ENCODE data around the gene C6orf89. TPM values are rescaled to one million over a fixed set of nuclear protein-coding genes. Genes with fewer than 3 reads are reported as not detected.

The C6orf89 gene
- total RNA-seq, 1 experiment from 2014 or later, result 13.2 TPM

- TF ChIP-seq ZNF512 (CRISPR knock-in tag; IDR thresholded peaks at IDR 0.05; ENCODE audit: borderline replicate concordance), result no peak
- TF ChIP-seq GABPB1 (CRISPR knock-in tag; IDR thresholded peaks at IDR 0.05), result no peak
- no peak for TF ChIP-seq JAZF1 (CRISPR knock-in tag; IDR thresholded peaks at IDR 0.05)
- TF ChIP-seq IRF1 (CRISPR knock-in tag; IDR thresholded peaks at IDR 0.05), result no peak
- TF ChIP-seq, protein P1, sequence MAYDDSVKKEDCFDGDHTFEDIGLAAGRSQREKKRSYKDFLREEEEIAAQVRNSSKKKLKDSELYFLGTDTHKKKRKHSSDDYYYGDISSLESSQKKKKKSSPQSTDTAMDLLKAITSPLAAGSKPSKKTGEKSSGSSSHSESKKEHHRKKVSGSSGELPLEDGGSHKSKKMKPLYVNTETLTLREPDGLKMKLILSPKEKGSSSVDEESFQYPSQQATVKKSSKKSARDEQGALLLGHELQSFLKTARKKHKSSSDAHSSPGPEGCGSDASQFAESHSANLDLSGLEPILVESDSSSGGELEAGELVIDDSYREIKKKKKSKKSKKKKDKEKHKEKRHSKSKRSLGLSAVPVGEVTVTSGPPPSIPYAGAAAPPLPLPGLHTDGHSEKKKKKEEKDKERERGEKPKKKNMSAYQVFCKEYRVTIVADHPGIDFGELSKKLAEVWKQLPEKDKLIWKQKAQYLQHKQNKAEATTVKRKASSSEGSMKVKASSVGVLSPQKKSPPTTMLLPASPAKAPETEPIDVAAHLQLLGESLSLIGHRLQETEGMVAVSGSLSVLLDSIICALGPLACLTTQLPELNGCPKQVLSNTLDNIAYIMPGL (CRISPR knock-in tag; IDR thresholded peaks at IDR 0.05), result no peak
- TF ChIP-seq ZNF121 (CRISPR knock-in tag; IDR thresholded peaks at IDR 0.05), result no peak
- TF ChIP-seq OVOL2 (CRISPR knock-in tag; IDR thresholded peaks at IDR 0.05; ENCODE audit: borderline replicate concordance), result no peak
- TF ChIP-seq CBFB (CRISPR knock-in tag; IDR thresholded peaks at IDR 0.05; ENCODE audit: low read depth), result no peak
- TF ChIP-seq, protein P2, sequence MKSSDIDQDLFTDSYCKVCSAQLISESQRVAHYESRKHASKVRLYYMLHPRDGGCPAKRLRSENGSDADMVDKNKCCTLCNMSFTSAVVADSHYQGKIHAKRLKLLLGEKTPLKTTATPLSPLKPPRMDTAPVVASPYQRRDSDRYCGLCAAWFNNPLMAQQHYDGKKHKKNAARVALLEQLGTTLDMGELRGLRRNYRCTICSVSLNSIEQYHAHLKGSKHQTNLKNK (CRISPR knock-in tag; IDR thresholded peaks at IDR 0.05), result no peak
- TF ChIP-seq PREB (CRISPR knock-in tag; IDR thresholded peaks at IDR 0.05; ENCODE audit: borderline replicate concordance), result no peak
Measured at GRCh38 chr6:36873612-36874442, 11.9 kb upstream of the C6orf89 start (continued).

DNA sequence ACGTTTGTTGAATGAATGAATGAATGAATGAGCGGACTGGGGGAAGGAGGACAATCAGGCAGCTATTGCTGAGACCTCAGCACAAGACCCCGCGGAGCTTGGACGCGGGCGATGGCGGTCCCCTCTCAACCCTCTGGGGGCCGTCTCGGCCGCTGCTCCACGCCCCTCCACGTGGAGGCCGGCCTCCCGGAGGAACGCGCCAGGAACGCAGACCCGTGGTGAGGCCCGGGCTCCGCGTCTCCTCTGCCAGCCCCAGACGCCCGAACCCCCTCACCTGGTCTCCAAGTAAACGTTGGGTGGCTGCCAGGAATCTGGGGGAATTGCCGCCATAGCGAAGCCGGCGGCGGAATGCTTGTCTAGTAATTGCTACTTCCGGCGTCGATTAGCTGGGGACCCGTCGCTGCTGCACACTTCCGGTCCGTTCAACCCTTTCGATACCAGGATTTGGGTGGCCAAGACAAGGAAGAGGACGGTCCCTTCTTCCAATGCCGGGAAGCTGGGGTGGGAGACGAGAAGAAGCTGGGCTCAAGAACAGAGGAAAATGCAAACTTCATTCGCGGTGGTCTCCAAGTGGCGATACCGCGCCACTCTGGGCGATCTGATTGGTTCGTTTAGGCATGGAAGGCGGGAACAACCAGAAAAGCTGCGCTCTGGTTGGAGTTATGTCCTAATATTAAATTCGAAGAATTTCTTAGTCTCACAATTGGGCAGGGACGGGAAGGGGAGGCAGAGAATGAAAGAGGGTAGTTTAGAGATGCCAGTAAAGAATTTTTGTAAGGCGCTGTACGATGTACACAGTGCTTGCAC lies 11.1 kb upstream of the C6orf89 start, which contains the start of gene PPIL1:
Gene PPIL1, minus strand, starts transcription at position 361 of the 807 bp plus-strand sequence. Its CDS starts 31 bp downstream, at position 330.
- ATAC-seq, result peak; percentile 87
- TF ChIP-seq NFYB (CRISPR knock-in tag; conservative IDR thresholded peaks at IDR 0.05; ENCODE audit: low read depth), result peak; percentile 71
- TF ChIP-seq CREB1 (CRISPR knock-in tag; IDR thresholded peaks at IDR 0.05), result 0 out of 2 replicates have a peak, but pooled peaks have one; percentile 27
- TF ChIP-seq, protein P3, sequence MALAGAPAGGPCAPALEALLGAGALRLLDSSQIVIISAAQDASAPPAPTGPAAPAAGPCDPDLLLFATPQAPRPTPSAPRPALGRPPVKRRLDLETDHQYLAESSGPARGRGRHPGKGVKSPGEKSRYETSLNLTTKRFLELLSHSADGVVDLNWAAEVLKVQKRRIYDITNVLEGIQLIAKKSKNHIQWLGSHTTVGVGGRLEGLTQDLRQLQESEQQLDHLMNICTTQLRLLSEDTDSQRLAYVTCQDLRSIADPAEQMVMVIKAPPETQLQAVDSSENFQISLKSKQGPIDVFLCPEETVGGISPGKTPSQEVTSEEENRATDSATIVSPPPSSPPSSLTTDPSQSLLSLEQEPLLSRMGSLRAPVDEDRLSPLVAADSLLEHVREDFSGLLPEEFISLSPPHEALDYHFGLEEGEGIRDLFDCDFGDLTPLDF (CRISPR knock-in tag; IDR thresholded peaks at IDR 0.05), result peak; percentile 59; the same call in 1 of the 2 replicates
- TF ChIP-seq GABPB1 (CRISPR knock-in tag; IDR thresholded peaks at IDR 0.05), result peak; percentile 81
- TF ChIP-seq JUN (CRISPR knock-in tag; IDR thresholded peaks at IDR 0.05), result no peak
- TF ChIP-seq IRF2 (CRISPR knock-in tag; IDR thresholded peaks at IDR 0.05; ENCODE audit: borderline replicate concordance, low read depth), result no peak
- TF ChIP-seq ZNF671 (CRISPR knock-in tag; IDR thresholded peaks at IDR 0.05), result peak; percentile 18; the same call in 1 of the 2 replicates
- TF ChIP-seq, protein P4, sequence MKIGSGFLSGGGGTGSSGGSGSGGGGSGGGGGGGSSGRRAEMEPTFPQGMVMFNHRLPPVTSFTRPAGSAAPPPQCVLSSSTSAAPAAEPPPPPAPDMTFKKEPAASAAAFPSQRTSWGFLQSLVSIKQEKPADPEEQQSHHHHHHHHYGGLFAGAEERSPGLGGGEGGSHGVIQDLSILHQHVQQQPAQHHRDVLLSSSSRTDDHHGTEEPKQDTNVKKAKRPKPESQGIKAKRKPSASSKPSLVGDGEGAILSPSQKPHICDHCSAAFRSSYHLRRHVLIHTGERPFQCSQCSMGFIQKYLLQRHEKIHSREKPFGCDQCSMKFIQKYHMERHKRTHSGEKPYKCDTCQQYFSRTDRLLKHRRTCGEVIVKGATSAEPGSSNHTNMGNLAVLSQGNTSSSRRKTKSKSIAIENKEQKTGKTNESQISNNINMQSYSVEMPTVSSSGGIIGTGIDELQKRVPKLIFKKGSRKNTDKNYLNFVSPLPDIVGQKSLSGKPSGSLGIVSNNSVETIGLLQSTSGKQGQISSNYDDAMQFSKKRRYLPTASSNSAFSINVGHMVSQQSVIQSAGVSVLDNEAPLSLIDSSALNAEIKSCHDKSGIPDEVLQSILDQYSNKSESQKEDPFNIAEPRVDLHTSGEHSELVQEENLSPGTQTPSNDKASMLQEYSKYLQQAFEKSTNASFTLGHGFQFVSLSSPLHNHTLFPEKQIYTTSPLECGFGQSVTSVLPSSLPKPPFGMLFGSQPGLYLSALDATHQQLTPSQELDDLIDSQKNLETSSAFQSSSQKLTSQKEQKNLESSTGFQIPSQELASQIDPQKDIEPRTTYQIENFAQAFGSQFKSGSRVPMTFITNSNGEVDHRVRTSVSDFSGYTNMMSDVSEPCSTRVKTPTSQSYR (CRISPR knock-in tag; IDR thresholded peaks at IDR 0.05), result no peak
- TF ChIP-seq FOXP1 (CRISPR knock-in tag; IDR thresholded peaks at IDR 0.05; ENCODE audit: borderline replicate concordance), result peak; percentile 79; the same call in 1 of the 2 replicates
- no peak for TF ChIP-seq TP53 (CRISPR knock-in tag; IDR thresholded peaks at IDR 0.05)
- TF ChIP-seq TEAD1 (CRISPR knock-in tag; IDR thresholded peaks at IDR 0.05), result peak; percentile 83; the same call in 1 of the 2 replicates
- 0 out of 2 replicates have a peak, but pooled peaks have one; percentile 50 for TF ChIP-seq CREM (CRISPR knock-in tag; IDR thresholded peaks at IDR 0.05)
- TF ChIP-seq TEAD4 (CRISPR knock-in tag; IDR thresholded peaks at IDR 0.05), result 0 out of 2 replicates have a peak, but pooled peaks have one; percentile 51

More for the DNA sequence above, 11.1 kb upstream of the C6orf89 start, which contains the start of gene PPIL1:
- ChIA-PET CTCF (interaction anchor here (0.9 to 6.4 kb wide), 23 partner anchors 10 to 336 kb away, joined by 3 to 70 read pairs (median 7); partner anchors contain the start of gene C6orf89), POLR2A (interaction anchor here (0.6 to 2.3 kb wide), 4 partner anchors 10 to 434 kb away, joined by 4 to 8 read pairs (median 4); partner anchors contain the start of genes C6orf89 and MTCH1)
- H3K27ac Mint-ChIP-seq, result peak within 1 kb of the TSS; percentile 100
- peak within 1 kb of the TSS; percentile 93 for H3K4me3 Mint-ChIP-seq
- H3K9me3 Mint-ChIP-seq, result peaks cover 6% of the 10 kb centered on the region
- DNase-seq (ENCODE audit: low spot score), result peak; percentile 74
- peaks cover 17% of the 10 kb centered on the region for H3K27me3 Mint-ChIP-seq (ENCODE audit: low read depth)
- peaks cover 16% of the 10 kb centered on the region for H3K36me3 Mint-ChIP-seq
- H3K4me1 Mint-ChIP-seq, result peaks cover 19% of the 10 kb centered on the region

Data from WTC11 (cell line).